ENCODE results near the gene ASCL1. TPM values are rescaled to one million over a fixed set of nuclear protein-coding genes. Genes with fewer than 3 reads are reported as not detected.

The ASCL1 gene
- total and polyA plus RNA-seq, 12 donors, result not detected

- Histone ChIP-seq H3K9me3 (peaks cover 0 to 4% (median 0%) of the 10 kb centered on the region in 11 donors), H3K36me3 (no peaks in the 10 kb centered on the region), H3K4me1 (peaks cover 0 to 5% (median 0%) of the 10 kb centered on the region in 9 donors), H3K27ac (no peak overlapping the region), H3K27me3 (peaks cover 9 to 99% (median 85%) of the 10 kb centered on the region in 7 donors), H3K4me3 (no peak overlapping the region)
- intact Hi-C loops (cut with DNase I), result no loop called here
- ATAC-seq, result no peak
- TF ChIP-seq, protein P1, sequence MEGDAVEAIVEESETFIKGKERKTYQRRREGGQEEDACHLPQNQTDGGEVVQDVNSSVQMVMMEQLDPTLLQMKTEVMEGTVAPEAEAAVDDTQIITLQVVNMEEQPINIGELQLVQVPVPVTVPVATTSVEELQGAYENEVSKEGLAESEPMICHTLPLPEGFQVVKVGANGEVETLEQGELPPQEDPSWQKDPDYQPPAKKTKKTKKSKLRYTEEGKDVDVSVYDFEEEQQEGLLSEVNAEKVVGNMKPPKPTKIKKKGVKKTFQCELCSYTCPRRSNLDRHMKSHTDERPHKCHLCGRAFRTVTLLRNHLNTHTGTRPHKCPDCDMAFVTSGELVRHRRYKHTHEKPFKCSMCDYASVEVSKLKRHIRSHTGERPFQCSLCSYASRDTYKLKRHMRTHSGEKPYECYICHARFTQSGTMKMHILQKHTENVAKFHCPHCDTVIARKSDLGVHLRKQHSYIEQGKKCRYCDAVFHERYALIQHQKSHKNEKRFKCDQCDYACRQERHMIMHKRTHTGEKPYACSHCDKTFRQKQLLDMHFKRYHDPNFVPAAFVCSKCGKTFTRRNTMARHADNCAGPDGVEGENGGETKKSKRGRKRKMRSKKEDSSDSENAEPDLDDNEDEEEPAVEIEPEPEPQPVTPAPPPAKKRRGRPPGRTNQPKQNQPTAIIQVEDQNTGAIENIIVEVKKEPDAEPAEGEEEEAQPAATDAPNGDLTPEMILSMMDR (IDR thresholded peaks at IDR 0.05), result no peak
- DNase-seq, result no peak
- WGBS, 2 donors, result 3% methylated on average over 21 of the region's 21 CpGs
Observed at GRCh38 chr12:102950950-102951619, 6.4 kb upstream of the ASCL1 start.

DNA sequence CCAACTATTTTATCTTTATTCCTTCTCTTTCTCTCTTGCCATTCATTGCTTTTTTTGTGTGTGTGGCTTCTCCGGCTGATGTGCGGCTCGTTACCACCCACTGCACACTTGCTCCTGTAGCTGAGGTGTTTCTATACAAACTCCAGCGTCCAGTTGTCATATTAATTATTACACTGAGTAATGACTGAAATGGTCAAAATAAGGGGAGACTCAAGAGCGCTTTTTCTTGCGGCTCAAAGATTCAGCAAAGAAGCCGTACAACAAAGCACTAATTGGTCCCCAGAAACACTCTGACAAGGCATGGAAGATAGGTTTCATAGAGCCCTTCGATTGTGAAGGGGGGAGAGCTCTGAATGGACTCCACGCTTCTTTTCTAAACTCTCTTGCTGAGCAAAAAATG, 5.6 kb upstream of the ASCL1 start:
- H3K36me3 ChIP-seq, result no peaks in the 10 kb centered on the region
- H3K4me1 ChIP-seq, result peaks cover 0 to 5% (median 0%) of the 10 kb centered on the region in 9 donors
- H3K27ac ChIP-seq, result no peak overlapping the region
- intact Hi-C loops (cut with DNase I), result no loop called here
- peaks cover 12 to 100% (median 90%) of the 10 kb centered on the region in 7 donors for H3K27me3 ChIP-seq
- ATAC-seq, result no peak
- no peak for DNase-seq
- no peaks in the 10 kb centered on the region for H3K9me3 ChIP-seq
- WGBS, 2 donors, result 30 to 33% methylated on average over 9 of the region's 9 CpGs
- TF ChIP-seq, protein P1 (IDR thresholded peaks at IDR 0.05), result no peak
- no peak overlapping the region for H3K4me3 ChIP-seq

- DNase-seq (no peak), ATAC-seq (no peak)
- Histone ChIP-seq H3K4me1 (peaks cover under 1 to 14% (median 6%) of the 10 kb centered on the region in 9 donors), H3K4me3 (no peak overlapping the region), H3K27me3 (peaks cover 12 to 100% (median 95%) of the 10 kb centered on the region in 7 donors), H3K27ac (no peak overlapping the region), H3K9me3 (no peaks in the 10 kb centered on the region), H3K36me3 (no peaks in the 10 kb centered on the region)
- intact Hi-C loops (cut with DNase I), result no loop called here
- TF ChIP-seq, protein P1 (IDR thresholded peaks at IDR 0.05), result no peak
Observed at GRCh38 chr12:102953221-102953620, 4.3 kb upstream of the ASCL1 start.

- no peak for ATAC-seq
- TF ChIP-seq, protein P1 (IDR thresholded peaks at IDR 0.05), result no peak
- Histone ChIP-seq H3K27me3 (peaks cover 12 to 100% (median 96%) of the 10 kb centered on the region in 7 donors), H3K4me1 (peaks cover 2 to 22% (median 7%) of the 10 kb centered on the region in 9 donors), H3K9me3 (no peaks in the 10 kb centered on the region), H3K27ac (no peak overlapping the region), H3K36me3 (no peaks in the 10 kb centered on the region), H3K4me3 (no peak overlapping the region)
- WGBS, 2 donors, result 33 to 35% methylated on average over 1 of the region's 1 CpG
- no peak for DNase-seq
- intact Hi-C loops (cut with DNase I), result no loop called here
Observed at GRCh38 chr12:102954134-102954533, 3.3 kb upstream of the ASCL1 start.
